NCI-H524 treated with DMSO at 0.1 percent for 48 hours (cell line): Measurements from ENCODE around the gene FAAP20.

ENCODE experiments used
- DNase-seq: peaks from one replicate; lab custom pipeline; 2025; lab: John Stamatoyannopoulos, UW

Gene FAAP20

GRCh38 chr1:2194319-2194897 lies at the start of gene FAAP20:
TSS of gene FAAP20 (minus strand) at chr1:2194772. CDS start at chr1:2194749, 23 bp downstream.
- no peak for DNase-seq

DNA sequence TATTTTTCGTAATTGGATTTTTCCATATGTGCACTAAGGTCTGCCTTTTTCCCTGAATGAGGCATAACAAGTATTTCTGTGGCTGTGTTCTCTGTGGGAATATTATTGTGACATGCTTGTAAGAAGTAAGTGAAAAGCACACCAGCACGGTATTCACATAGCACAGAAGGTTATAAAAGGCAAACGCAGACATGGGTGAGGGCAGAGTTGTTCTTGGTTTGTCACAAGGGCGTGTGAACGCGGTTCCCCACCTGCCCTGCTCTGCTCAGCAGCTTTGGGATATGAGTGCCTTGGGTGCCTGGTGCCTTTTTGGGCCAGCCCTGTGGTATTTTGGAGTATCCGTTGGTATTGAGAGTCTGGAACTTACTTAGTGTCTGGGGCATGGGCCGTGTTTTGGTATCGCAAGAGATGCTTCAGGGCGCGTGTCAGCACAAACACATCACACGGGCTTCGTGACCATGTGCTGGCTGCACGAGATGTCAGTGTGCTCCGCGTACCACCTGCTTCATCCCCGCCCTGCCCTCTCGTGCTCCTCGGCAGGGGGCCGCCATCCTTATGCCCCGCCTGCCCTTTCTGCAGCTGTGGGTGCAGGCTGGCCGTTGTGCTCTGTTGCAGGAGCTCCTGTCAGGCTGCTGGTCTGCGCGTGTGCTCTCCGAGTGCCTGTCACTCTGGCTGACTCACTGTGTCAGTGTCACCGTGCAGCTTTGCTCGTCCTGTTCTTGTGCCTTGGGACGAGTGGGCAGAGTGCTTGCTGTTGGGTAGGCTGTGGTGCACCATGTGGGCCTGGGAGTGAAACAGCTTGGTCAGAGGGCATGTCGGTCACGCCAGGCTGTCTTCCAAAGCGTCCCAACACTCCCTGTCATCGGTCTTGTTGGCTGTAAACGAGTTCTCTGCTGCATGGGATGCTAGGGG lies 48.5 kb upstream of the FAAP20 start:
- no peak for DNase-seq

DNA sequence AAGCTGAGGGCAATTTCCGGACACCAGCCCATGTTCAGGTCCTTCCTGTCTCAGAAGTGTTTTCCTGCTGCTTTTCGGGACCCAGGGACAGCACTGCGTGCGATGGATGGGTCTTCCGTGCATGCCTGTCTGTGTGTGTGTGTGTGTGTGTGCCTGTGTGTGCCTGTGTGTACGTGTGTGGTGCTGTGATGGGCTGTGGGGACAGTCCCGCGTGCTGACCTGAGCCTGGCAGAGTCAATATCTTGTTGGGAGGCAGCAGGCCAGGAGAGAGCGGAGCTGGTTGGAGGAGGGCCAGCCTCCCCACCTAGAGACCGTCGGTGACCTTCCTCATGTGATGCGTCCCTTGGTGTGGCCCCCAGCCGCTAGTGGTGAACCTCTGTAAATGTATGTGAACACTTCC lies 47.2 kb upstream of the FAAP20 start:
- DNase-seq, result no peak

DNA sequence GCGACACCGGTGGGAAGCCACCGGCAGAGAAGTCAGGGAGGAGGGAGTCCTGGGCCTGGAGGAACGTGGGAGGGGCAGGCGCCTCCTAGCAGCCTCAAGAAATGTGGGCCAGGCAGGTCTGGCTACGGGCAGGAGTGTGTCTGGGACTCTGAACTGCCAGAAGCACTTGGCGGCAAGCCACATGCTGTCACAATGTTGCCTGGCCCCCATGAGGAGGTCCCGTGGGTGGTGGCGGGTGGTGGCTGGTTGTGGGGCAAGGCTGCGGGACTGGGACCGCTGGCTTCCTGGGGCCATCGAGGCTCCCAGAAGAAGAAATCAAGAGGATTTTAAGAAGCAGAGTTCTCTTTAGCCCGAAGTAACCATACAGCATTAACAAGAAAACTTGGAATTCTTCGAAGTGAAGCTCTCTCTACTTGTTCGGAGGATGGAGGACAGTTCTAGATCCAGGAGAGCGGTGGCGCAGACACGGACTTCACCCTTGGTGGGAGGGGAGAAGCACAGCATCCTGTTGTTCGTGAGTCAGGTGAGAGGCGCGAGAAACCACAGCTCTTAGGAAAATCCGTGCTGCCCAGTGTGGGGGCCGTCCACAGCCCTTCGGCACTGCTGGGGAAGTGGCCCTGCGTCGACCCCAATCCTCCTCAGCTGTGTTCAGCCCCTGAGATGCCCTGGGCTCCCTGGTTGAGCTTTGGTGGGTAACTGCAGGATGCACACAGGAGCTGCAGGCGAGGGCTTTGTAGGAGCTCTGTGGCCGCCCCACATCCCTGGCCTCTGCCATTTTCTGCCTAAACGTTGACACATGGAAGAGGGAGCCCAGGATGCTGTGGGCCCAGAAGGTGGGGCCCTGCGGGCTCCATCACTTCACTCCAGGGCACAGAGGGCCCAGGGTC lies 45.9 kb upstream of the FAAP20 start:
- DNase-seq, result no peak

- no peak for DNase-seq
Observed at GRCh38 chr1:2239384-2239985, 44.9 kb upstream of the FAAP20 start.

- DNase-seq, result no peak
Observed at GRCh38 chr1:2239013-2239370, 44.4 kb upstream of the FAAP20 start.

GRCh38 chr1:2238361-2239012 lies 43.9 kb upstream of the FAAP20 start:
- DNase-seq, result no peak

DNA sequence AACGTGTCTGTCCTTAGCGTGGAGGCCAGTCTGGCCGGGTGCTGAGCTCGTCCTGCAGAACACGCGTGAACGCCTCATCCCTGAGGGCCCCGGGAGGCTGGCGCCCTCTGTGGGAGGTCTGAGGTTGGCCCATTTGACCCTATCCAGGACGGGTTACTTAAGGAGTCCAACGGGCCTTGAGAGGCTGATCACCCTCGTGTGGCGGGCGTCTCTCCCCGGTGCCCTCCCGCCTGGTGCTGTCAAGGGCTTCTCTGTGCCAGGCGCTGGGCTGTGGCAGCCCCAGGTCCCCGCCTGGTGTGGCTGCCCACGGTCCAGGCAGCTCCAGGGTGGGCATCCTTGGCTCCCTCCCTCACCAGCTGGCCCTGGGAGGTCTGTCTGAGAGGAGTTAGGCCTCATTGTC lies 43.2 kb upstream of the FAAP20 start:
- DNase-seq, result no peak

DNA sequence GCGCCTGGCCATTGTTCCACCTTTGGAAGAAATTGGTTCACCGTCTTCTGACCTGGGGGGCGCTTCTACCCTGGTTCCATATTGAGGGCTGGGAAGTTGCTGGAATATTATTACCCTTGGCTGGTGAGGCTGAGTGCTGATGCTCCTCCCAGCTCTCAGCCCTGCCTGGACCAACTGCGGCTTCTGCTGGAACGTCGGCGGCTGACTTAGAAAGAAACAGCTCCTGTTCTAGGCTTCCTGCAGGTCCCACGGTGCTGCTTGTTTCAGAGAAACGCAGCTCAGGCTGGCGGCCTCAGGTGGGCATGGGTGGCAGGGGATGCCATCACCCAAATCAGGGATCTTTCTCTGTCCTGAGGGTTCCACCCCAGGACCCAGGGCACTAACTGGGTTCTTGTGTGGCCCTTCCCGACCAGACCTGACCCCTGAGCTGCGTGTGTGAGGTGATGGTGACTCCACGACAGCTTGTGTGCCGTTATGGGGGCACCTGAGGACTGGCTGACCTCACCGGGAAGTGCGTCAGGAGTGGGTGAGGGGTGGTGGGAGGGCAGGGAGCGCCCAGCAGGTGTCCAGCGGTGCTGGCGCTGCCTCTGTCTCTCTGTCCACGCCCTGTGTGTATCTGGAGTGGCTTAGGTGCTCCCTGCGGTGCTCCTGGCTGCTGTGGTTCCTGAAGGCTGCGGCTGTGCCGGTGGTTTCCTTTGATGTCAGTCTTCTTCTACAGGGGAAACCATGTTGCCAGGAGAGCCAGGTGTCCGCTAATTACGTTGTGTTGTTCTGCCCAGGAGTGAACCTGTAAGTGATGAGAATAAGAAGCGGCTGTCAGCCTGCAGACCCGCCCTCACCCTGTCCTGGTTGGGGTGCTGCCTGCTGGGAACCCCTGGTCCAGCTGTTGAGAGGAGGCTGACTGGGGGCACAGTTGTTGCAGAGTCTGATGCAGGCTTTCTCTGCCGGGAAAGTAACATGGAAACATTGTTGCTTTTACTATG lies 42.4 kb upstream of the FAAP20 start:
- DNase-seq, result no peak

DNA sequence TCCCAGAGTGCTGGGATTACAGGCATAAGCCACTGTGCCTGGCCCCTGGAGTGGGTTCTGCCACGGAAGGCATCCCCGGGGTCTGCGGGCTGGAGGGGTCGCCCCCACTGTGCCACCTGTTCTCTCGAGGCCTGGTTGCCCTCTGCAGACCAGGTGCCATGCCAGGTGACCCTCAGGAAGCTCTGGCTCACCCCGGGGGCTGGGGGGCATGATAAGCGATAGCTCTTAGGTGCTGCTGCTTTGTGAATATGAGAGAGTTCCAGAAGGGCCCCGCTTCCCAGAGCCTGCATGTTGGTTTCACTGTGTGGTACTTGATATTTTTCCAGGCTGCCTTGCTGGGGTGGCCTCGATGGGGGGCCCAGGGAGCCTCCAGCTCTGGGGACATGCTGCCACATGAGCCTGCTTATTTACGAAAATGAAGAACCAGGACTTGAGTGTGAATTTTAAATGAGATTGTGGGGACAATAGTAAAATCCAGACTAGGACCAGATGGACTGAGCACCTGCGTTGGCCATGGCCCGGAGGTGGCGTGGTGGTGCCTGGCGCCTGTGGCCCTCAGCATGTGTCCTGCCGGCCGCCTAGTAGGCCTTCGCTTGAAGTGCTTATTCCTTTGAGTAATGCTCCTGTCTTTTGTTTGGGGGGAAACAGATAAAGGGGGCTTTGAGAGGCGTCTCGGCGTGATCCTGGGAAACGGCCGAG lies 40.9 kb upstream of the FAAP20 start:
- no peak for DNase-seq

- DNase-seq, result no peak
Observed at GRCh38 chr1:2234762-2235113, 40.2 kb upstream of the FAAP20 start.

- DNase-seq, result no peak
Observed at GRCh38 chr1:2233997-2234761, 39.6 kb upstream of the FAAP20 start.

DNA sequence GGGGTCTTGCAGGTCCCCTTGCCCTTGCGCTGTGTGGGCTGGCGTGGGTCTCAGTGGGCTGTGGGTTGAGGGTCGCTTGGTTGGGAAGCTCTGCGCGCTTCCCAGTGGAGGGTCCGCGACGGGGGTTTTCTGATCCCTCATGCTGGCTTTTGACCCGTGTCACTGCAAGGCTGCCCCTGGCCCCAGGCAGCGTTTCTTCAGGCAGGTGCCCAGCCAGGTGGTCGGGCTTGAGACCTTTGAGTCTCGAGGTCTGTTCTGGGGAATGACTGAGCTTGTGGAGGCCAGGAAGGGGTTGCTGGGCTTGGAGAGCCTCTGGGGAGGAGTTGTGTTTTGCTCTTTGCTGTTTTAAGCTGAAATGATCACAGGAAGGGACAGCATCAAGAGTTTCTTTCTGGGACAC lies 38.9 kb upstream of the FAAP20 start:
- no peak for DNase-seq

- DNase-seq, result no peak
Observed at GRCh38 chr1:2232916-2233438, 38.4 kb upstream of the FAAP20 start.

DNA sequence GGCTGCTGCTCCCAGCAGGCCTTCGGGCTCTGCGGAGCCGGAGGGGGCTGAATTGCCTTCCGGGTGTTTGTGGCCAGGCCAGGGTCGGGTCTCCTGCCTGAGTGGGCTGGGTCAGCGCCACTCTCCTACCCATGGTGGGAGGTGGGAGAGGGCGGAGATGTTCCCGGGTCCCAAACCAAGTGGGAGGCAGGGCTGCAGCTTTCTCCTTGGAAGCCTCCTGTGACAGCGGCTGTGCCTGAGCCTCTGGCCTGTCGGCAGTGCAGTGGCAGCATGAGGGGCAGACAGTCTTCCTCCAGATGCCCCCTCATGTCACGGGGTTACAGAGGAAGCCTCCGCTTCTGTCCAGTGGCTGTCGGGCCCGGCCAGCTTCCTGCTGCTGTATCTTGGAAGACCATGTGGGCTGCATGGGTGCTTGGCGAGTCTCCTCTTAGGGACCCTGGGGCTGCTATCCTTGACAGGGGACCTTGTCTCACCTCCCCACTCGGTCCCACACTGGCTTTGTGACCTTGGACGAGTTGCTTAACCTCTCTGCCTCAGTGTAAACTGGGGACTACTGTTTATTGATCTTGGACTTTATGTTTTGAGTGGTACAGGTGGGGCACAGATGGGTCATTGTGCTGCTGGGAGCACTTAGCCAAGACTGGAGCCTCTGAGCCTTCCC lies 37.8 kb upstream of the FAAP20 start:
- no peak for DNase-seq

DNA sequence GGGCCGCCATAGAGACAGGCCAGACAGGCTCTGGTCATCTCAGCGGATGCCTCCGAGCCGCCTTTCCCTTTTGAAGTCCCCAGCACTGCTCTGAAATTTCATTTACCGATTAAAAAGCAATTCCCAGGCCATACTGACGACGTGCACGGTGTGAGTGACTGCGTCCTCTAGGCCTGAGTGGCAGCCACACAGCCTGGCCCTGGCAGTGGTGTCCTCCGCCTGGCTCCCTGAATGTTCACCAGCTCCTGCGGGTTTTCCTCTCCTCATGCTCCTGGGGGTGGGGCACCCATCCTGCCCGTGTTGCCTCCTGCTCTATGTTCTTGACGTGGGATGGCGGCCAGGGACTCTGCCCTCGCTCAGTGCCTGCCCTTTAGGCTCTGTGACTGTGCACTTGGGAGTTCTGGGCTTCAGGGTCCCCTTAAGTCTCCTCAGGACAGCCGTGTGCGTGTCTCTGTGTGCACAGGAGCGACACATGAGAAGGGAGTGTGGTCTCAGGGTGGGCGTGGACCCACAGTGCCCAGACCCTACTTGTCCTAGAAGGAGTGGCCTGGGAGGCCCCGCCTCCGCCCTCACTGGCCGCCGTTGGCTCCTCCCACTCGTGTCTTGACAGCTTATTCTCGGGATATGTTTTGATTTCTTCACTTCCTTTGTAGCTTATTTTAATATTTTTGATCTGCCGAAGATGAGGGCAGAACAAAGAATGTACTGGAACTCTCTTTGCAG lies 37.1 kb upstream of the FAAP20 start:
- DNase-seq, result no peak

DNA sequence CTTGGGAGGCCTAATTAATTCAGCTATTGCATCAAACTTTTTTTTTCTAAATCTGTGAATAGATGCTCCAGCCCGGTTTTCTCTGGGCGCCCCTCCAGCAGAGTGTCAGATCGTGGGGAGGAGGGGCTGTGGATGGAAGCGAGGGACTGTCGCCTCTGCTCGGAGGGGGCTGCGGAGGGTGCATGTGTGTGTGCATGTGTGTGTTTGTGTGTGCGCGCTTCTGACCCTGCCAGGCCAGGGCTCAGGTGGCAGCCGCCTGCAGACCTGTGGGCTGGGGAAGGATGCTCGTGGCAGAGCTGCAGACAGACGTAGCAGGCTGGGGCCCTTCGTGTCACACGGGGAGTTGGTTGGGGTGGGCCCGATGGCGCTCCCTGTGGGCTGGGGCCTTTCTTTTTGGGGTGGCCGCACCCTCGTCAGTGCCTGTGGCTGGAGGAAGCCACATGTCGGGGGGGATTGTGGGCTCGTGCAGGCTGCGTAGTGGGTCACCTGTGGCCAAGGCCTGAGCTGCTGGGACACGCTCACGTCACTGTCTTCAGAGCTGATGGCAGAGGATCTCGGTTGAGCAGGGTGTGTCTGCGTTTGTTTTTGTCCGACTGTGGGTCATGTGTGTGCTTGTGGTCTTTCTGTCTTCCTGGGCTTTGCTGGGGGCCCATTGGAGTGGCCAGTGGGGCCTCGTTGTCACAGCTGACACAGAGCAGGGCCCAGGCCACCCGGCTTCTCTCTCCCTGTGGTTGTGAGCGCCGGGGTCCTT lies 36.4 kb upstream of the FAAP20 start:
- DNase-seq, result no peak
